CD4-positive, alpha-beta T cell treated with Interferon gamma for 1 hour (primary cell): ENCODE results near the gene KCNN4.

Experiments used
- DNase-seq: peaks from one replicate; pipeline ENCODE4 v3.0.0-alpha.2; 2020

Gene KCNN4

GRCh38 chr19:43748205-43748594 lies 32.6 kb downstream of the KCNN4 start:
- no peak for DNase-seq

GRCh38 chr19:43747557-43748204 lies 33.1 kb downstream of the KCNN4 start:
- DNase-seq: no peak

GRCh38 chr19:43743059-43743458 lies 37.7 kb downstream of the KCNN4 start:
- no peak for DNase-seq

- no peak for DNase-seq
Observed at GRCh38 chr19:43741075-43741825, 39.5 kb downstream of the KCNN4 start.

- DNase-seq: no peak
Observed at GRCh38 chr19:43739439-43740235, 41.1 kb downstream of the KCNN4 start.

GRCh38 chr19:43738780-43739211 lies 42.0 kb downstream of the KCNN4 start:
- DNase-seq: no peak

- no peak for DNase-seq
Observed at GRCh38 chr19:43735957-43736356, 44.8 kb downstream of the KCNN4 start.

GRCh38 chr19:43735013-43735412 lies 45.8 kb downstream of the KCNN4 start:
- no peak for DNase-seq

GRCh38 chr19:43731846-43732245 lies 48.9 kb downstream of the KCNN4 start:
- DNase-seq: no peak

- no peak for DNase-seq
Observed at GRCh38 chr19:43731346-43731745, 49.4 kb downstream of the KCNN4 start.

GRCh38 chr19:43729919-43730318 lies 50.9 kb downstream of the KCNN4 start:
- DNase-seq: no peak

- DNase-seq: no peak
Observed at GRCh38 chr19:43727593-43727853, 53.2 kb downstream of the KCNN4 start.

GRCh38 chr19:43726736-43727592 lies 53.8 kb downstream of the KCNN4 start:
- no peak for DNase-seq

- DNase-seq: no peak
Observed at GRCh38 chr19:43725468-43725867, 55.3 kb downstream of the KCNN4 start.

GRCh38 chr19:43724896-43725295 lies 55.9 kb downstream of the KCNN4 start:
- DNase-seq: no peak

- DNase-seq: no peak
Observed at GRCh38 chr19:43723588-43723987, 57.2 kb downstream of the KCNN4 start.

- DNase-seq: no peak
Observed at GRCh38 chr19:43721469-43722048, 59.2 kb downstream of the KCNN4 start.

- no peak for DNase-seq
Observed at GRCh38 chr19:43720936-43721335, 59.8 kb downstream of the KCNN4 start.

GRCh38 chr19:43719918-43720317 lies 60.9 kb downstream of the KCNN4 start:
- no peak for DNase-seq

GRCh38 chr19:43719378-43719868 lies 61.4 kb downstream of the KCNN4 start:
- no peak for DNase-seq

GRCh38 chr19:43718627-43719377 lies 62.0 kb downstream of the KCNN4 start:
- DNase-seq: no peak
